Measurements from ENCODE around the gene PROZ. TPM values are rescaled to one million over a fixed set of nuclear protein-coding genes. Genes with fewer than 3 reads are reported as not detected.

Gene PROZ
- polyA plus RNA-seq, 1 of the 3 experiments (the other 2 are of a cell fraction): not detected

DNA sequence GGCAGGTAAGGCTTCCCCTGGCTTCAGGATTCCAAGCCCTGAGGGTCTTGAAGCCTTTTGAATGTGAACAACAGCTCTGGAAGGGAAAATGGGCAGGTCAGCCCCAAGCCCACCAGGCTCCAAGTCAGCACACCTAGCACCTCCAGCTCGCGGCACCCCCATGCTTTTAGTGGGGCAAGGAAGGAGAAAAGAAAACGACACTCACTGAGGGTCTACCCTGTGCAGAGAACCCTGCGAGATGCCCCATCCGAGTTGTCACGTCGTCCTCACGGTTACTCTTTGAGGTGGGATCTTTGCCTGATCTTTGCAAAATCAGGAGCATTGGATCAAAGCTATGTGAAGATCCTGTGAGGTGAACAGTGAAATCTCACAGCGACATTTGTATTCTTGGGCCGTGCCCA lies 41.6 kb upstream of the PROZ start:
- Histone ChIP-seq H3F3A (replicated peaks; ENCODE audit: insufficient read depth) (no peaks in the 10 kb centered on the region), H3K36me3 (replicated peaks in 1 of 2; ENCODE audit: control insufficient read depth in 1 of 2, insufficient read depth in 2 of 2, low read length in 1 of 2) (no peaks in the 10 kb centered on the region), H3K4me1 (ENCODE audit: control insufficient read depth in 1 of 2, insufficient read depth in 2 of 2, low read depth in 1 of 2, low read length in 1 of 2) (peaks cover 0 to 6% of the 10 kb centered on the region in 2 experiments; a peak in 1 of 4 replicates), H3K4me2 (no peak overlapping the region), H3K79me2 (ENCODE audit: insufficient read depth) (no peaks in the 10 kb centered on the region), H3K27ac (ENCODE audit: low read depth in 2 of 2, low read length in 1 of 2) (no peak overlapping the region), H3K9me2 (no peaks in the 10 kb centered on the region), H3K27me3 (ENCODE audit: insufficient read depth) (no peaks in the 10 kb centered on the region), H3K4me3 (ENCODE audit: low read depth in 2 of 2, low read length in 1 of 2) (no peak overlapping the region), H3K9me3 (no peaks in the 10 kb centered on the region), H2AFZ (ENCODE audit: low read depth) (no peak overlapping the region), H4K20me1 (ENCODE audit: insufficient read depth) (no peaks in the 10 kb centered on the region), H3K9ac (no peak overlapping the region)
- WGBS (ENCODE audit: low lambda C conversion rate): 75% methylated on average over 8 of the region's 10 CpGs
- CTCF ChIA-PET: interaction anchor here (0.6 kb wide), 1 partner anchor 133 kb away, joined by 3 read pairs; no protein-coding TSS in a partner anchor
- TF ChIP-seq JUND (IDR thresholded peaks at IDR 0.05) (no peak), EZH2phosphoT487 (IDR thresholded peaks at IDR 0.05; ENCODE audit: borderline replicate concordance, low read depth) (no peak), ELF1 (IDR thresholded peaks at IDR 0.05) (no peak), FOXJ3 (CRISPR knock-in tag; IDR thresholded peaks at IDR 0.05) (no peak), SMC3 (IDR thresholded peaks at IDR 0.05; ENCODE audit: low read depth, low read length) (no peak), SIN3A (IDR thresholded peaks at IDR 0.05; ENCODE audit: borderline replicate concordance, low read depth, low read length) (no peak), FOSL2 (IDR thresholded peaks at IDR 0.05; ENCODE audit: borderline replicate concordance, low read depth) (no peak), RFX5 (IDR thresholded peaks at IDR 0.05; ENCODE audit: low read length) (no peak), FOXM1 (IDR thresholded peaks at IDR 0.05; ENCODE audit: low read depth) (no peak), RCOR1 (IDR thresholded peaks at IDR 0.05; ENCODE audit: low read length) (no peak)
- TF ChIP-seq, protein P1, sequence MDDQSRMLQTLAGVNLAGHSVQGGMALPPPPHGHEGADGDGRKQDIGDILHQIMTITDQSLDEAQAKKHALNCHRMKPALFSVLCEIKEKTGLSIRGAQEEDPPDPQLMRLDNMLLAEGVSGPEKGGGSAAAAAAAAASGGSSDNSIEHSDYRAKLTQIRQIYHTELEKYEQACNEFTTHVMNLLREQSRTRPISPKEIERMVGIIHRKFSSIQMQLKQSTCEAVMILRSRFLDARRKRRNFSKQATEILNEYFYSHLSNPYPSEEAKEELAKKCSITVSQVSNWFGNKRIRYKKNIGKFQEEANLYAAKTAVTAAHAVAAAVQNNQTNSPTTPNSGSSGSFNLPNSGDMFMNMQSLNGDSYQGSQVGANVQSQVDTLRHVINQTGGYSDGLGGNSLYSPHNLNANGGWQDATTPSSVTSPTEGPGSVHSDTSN (IDR thresholded peaks at IDR 0.05): no peak
- TF ChIP-seq, protein P2, sequence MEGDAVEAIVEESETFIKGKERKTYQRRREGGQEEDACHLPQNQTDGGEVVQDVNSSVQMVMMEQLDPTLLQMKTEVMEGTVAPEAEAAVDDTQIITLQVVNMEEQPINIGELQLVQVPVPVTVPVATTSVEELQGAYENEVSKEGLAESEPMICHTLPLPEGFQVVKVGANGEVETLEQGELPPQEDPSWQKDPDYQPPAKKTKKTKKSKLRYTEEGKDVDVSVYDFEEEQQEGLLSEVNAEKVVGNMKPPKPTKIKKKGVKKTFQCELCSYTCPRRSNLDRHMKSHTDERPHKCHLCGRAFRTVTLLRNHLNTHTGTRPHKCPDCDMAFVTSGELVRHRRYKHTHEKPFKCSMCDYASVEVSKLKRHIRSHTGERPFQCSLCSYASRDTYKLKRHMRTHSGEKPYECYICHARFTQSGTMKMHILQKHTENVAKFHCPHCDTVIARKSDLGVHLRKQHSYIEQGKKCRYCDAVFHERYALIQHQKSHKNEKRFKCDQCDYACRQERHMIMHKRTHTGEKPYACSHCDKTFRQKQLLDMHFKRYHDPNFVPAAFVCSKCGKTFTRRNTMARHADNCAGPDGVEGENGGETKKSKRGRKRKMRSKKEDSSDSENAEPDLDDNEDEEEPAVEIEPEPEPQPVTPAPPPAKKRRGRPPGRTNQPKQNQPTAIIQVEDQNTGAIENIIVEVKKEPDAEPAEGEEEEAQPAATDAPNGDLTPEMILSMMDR (IDR thresholded peaks at IDR 0.05): no peak
- TF ChIP-seq, protein P3, sequence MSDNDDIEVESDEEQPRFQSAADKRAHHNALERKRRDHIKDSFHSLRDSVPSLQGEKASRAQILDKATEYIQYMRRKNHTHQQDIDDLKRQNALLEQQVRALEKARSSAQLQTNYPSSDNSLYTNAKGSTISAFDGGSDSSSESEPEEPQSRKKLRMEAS (IDR thresholded peaks at IDR 0.05; ENCODE audit: low read depth): no peak
- peak; percentile 9 for DNase-seq
- POLR2A ChIA-PET: no interaction called here

DNA sequence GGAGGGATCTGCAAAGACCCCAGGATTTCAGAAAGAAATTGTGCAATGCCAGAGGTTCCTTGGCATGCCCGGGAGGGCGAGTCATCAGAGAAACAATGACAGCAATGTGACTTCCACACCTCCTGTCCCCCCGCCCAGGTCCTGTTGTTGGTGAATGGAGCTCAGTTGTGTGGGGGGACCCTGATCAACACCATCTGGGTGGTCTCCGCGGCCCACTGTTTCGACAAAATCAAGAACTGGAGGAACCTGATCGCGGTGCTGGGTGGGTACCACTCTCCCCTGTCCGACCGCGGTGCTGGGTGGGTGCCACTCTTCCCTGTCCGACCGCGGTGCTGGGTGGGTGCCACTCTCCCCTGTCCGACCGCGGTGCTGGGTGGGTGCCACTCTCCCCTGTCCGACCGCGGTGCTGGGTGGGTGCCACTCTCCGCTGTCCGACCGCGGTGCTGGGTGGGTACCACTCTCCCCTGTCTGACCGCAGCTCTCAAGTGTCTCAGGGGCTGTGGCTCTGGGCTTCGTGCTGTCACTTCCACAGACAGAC lies 41.0 kb upstream of the PROZ start:
- Histone ChIP-seq H3K9me2 (no peaks in the 10 kb centered on the region), H3K36me3 (replicated peaks in 1 of 2; ENCODE audit: control insufficient read depth in 1 of 2, insufficient read depth in 2 of 2, low read length in 1 of 2) (no peaks in the 10 kb centered on the region), H3K9me3 (no peaks in the 10 kb centered on the region), H3K27me3 (ENCODE audit: insufficient read depth) (no peaks in the 10 kb centered on the region), H3F3A (replicated peaks; ENCODE audit: insufficient read depth) (no peaks in the 10 kb centered on the region), H3K79me2 (ENCODE audit: insufficient read depth) (no peaks in the 10 kb centered on the region), H3K4me1 (ENCODE audit: control insufficient read depth in 1 of 2, insufficient read depth in 2 of 2, low read depth in 1 of 2, low read length in 1 of 2) (peaks cover 0 to 11% of the 10 kb centered on the region in 2 experiments; a peak in 1 of 4 replicates), H3K4me3 (ENCODE audit: low read depth in 2 of 2, low read length in 1 of 2) (no peak overlapping the region), H3K4me2 (no peak overlapping the region), H3K9ac (no peak overlapping the region), H3K27ac (ENCODE audit: low read depth in 2 of 2, low read length in 1 of 2) (no peak overlapping the region), H2AFZ (ENCODE audit: low read depth) (no peak overlapping the region), H4K20me1 (ENCODE audit: insufficient read depth) (no peaks in the 10 kb centered on the region)
- TF ChIP-seq RAD21 (IDR thresholded peaks at IDR 0.05; ENCODE audit: low read length) (no peak), EP300 (IDR thresholded peaks at IDR 0.05; ENCODE audit: borderline replicate concordance in 1 of 2, low read depth in 1 of 2, low read length in 1 of 2) (no peak), MEF2A (IDR thresholded peaks at IDR 0.05; ENCODE audit: borderline replicate concordance, low read depth) (no peak), NRF1 (IDR thresholded peaks at IDR 0.05; ENCODE audit: low read depth, low read length) (no peak), SIN3A (IDR thresholded peaks at IDR 0.05; ENCODE audit: borderline replicate concordance, low read depth, low read length) (no peak), RCOR1 (IDR thresholded peaks at IDR 0.05; ENCODE audit: low read length) (no peak), RXRA (IDR thresholded peaks at IDR 0.05; ENCODE audit: borderline replicate concordance, low read depth) (no peak), JUND (IDR thresholded peaks at IDR 0.05) (no peak)
- TF ChIP-seq, protein P4, sequence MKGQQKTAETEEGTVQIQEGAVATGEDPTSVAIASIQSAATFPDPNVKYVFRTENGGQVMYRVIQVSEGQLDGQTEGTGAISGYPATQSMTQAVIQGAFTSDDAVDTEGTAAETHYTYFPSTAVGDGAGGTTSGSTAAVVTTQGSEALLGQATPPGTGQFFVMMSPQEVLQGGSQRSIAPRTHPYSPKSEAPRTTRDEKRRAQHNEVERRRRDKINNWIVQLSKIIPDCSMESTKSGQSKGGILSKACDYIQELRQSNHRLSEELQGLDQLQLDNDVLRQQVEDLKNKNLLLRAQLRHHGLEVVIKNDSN (IDR thresholded peaks at IDR 0.05; ENCODE audit: borderline replicate concordance, low read depth): no peak
- TF ChIP-seq, protein P5, sequence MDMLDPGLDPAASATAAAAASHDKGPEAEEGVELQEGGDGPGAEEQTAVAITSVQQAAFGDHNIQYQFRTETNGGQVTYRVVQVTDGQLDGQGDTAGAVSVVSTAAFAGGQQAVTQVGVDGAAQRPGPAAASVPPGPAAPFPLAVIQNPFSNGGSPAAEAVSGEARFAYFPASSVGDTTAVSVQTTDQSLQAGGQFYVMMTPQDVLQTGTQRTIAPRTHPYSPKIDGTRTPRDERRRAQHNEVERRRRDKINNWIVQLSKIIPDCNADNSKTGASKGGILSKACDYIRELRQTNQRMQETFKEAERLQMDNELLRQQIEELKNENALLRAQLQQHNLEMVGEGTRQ (IDR thresholded peaks at IDR 0.05; ENCODE audit: borderline replicate concordance, low read depth, low read length): no peak
- TF ChIP-seq, protein P6, sequence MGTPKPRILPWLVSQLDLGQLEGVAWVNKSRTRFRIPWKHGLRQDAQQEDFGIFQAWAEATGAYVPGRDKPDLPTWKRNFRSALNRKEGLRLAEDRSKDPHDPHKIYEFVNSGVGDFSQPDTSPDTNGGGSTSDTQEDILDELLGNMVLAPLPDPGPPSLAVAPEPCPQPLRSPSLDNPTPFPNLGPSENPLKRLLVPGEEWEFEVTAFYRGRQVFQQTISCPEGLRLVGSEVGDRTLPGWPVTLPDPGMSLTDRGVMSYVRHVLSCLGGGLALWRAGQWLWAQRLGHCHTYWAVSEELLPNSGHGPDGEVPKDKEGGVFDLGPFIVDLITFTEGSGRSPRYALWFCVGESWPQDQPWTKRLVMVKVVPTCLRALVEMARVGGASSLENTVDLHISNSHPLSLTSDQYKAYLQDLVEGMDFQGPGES (IDR thresholded peaks at IDR 0.05; ENCODE audit: low read depth, low read length): no peak
- DNase-seq: no peak
- ChIA-PET POLR2A (no interaction called here), CTCF (no interaction called here)
- WGBS (ENCODE audit: low lambda C conversion rate): 73% methylated on average over 15 of the region's 26 CpGs

All from SK-N-SH (cell line).